MM.1S (cell line): ENCODE data around the gene STMN3.

Experiments used
- DNase-seq: peaks from one replicate; pipeline ENCODE4 v3.0.0-alpha.2; 2015
- H2AFZ ChIP-seq: fragments of 300-600 bp; sonication (generic); 2 replicates; pipeline ENCODE4 v1.6.0; 2016; ENCODE audit warnings: antibody characterized with exemption, low read length
- H3F3A ChIP-seq: fragments of 300-600 bp; sonication (generic); 2 replicates; pipeline ENCODE4 v1.6.1; 2016; ENCODE audit warnings: mild to moderate bottlenecking, antibody characterized with exemption, low read length, moderate library complexity, mixed read lengths; ENCODE audit not compliant: insufficient read depth
- H3K27ac ChIP-seq: fragments of 300-600 bp; sonication (generic); 2 replicates; pipeline ENCODE4 v1.5.1; 2016; ENCODE audit warnings: mild to moderate bottlenecking, low read length
- H3K27me3 ChIP-seq: fragments of 300-600 bp; sonication (generic); replicated peaks from 2 replicates; pipeline ENCODE4 v1.6.0; 2016; ENCODE audit warnings: low read length; ENCODE audit not compliant: insufficient read depth
- H3K36me3 ChIP-seq: fragments of 300-600 bp; sonication (generic); replicated peaks from 2 replicates; pipeline ENCODE4 v1.6.1; 2016; ENCODE audit warnings: mild to moderate bottlenecking, low read length, mixed read lengths; ENCODE audit not compliant: insufficient read depth
- H3K4me1 ChIP-seq: fragments of 300-600 bp; sonication (generic); 2 replicates; pipeline ENCODE4 v1.6.1; 2016; ENCODE audit warnings: low read length, mixed read lengths
- H3K4me2 ChIP-seq: fragments of 300-600 bp; sonication (generic); 2 replicates; pipeline ENCODE4 v1.6.0; 2016; ENCODE audit warnings: low read depth, low read length
- H3K4me3 ChIP-seq: fragments of 300-600 bp; sonication (generic); 2 replicates; pipeline ENCODE4 v1.5.1; 2016; ENCODE audit warnings: low read length, mixed read lengths
- H3K79me2 ChIP-seq: fragments of 300-600 bp; sonication (generic); 2 replicates; pipeline ENCODE4 v1.6.1; 2016; ENCODE audit warnings: mixed run types, low read length, mixed read lengths
- H3K9ac ChIP-seq: fragments of 300-600 bp; sonication (generic); 2 replicates; pipeline ENCODE4 v1.6.1; 2016; ENCODE audit warnings: low read length, mixed read lengths
- H3K9me2 ChIP-seq: fragments of 300-600 bp; sonication (generic); replicated peaks from 2 replicates; pipeline ENCODE4 v1.6.1; 2016; ENCODE audit warnings: mild to moderate bottlenecking, low read length, mixed read lengths; ENCODE audit not compliant: insufficient read depth
- H3K9me3 ChIP-seq: fragments of 300-600 bp; sonication (generic); replicated peaks from 2 replicates; pipeline ENCODE4 v1.6.1; 2016; ENCODE audit warnings: mild to moderate bottlenecking, low read length, mixed read lengths; ENCODE audit not compliant: insufficient read depth
- H4K20me1 ChIP-seq: fragments of 300-600 bp; sonication (generic); 2 replicates; pipeline ENCODE4 v1.6.1; 2016; ENCODE audit warnings: mild to moderate bottlenecking, low read length, moderate library complexity, mixed read lengths; ENCODE audit not compliant: insufficient read depth
- CTCF ChIP-seq: fragments of 300-600 bp; sonication (generic); IDR thresholded peaks from 2 replicates; pipeline ENCODE4 v1.5.1; 2016; ENCODE audit warnings: antibody characterized with exemption, low read length, mixed read lengths
- EZH2 ChIP-seq: fragments of 300-600 bp; sonication (generic); optimal IDR thresholded peaks from 2 replicates; pipeline ENCODE3; 2017; ENCODE audit warnings: low read depth, mild to moderate bottlenecking, antibody characterized with exemption, low read length, mixed read lengths
- EZH2phosphoT487 ChIP-seq: fragments of 300-600 bp; sonication (generic); IDR thresholded peaks from 2 replicates; pipeline ENCODE4 v1.6.1; 2018; ENCODE audit warnings: antibody characterized with exemption, low read length

The STMN3 gene

GRCh38 chr20:63591786-63592355 lies 61.4 kb downstream of the STMN3 start:
- TF ChIP-seq EZH2phosphoT487 (no peak), EZH2 (no peak), CTCF (no peak)
- H3K9me3 ChIP-seq = no peaks in the 10 kb centered on the region
- H3K4me2 ChIP-seq = no peak overlapping the region
- no peak overlapping the region for H3K9ac ChIP-seq
- no peaks in the 10 kb centered on the region for H3K79me2 ChIP-seq
- no peaks in the 10 kb centered on the region for H3K36me3 ChIP-seq
- H3K27ac ChIP-seq = no peak overlapping the region
- no peak overlapping the region for H3K4me3 ChIP-seq
- no peaks in the 10 kb centered on the region for H4K20me1 ChIP-seq
- H2AFZ ChIP-seq = no peak overlapping the region
- no peaks in the 10 kb centered on the region for H3K9me2 ChIP-seq
- DNase-seq = no peak
- H3K4me1 ChIP-seq = no peaks in the 10 kb centered on the region
- no peaks in the 10 kb centered on the region for H3F3A ChIP-seq
- no peaks in the 10 kb centered on the region for H3K27me3 ChIP-seq

GRCh38 chr20:63591147-63591533 lies 62.1 kb downstream of the STMN3 start:
- H3K27ac ChIP-seq = no peak overlapping the region
- no peaks in the 10 kb centered on the region for H3K79me2 ChIP-seq
- H3K9me3 ChIP-seq = no peaks in the 10 kb centered on the region
- no peaks in the 10 kb centered on the region for H3K9me2 ChIP-seq
- H4K20me1 ChIP-seq = no peaks in the 10 kb centered on the region
- no peak for TF ChIP-seq EZH2phosphoT487
- no peak for TF ChIP-seq CTCF
- no peak for TF ChIP-seq EZH2
- no peak for DNase-seq
- no peak overlapping the region for H3K4me2 ChIP-seq
- no peak overlapping the region for H3K9ac ChIP-seq
- H3F3A ChIP-seq = no peaks in the 10 kb centered on the region
- H2AFZ ChIP-seq = no peak overlapping the region
- no peaks in the 10 kb centered on the region for H3K27me3 ChIP-seq
- no peaks in the 10 kb centered on the region for H3K36me3 ChIP-seq
- H3K4me3 ChIP-seq = no peak overlapping the region
- no peaks in the 10 kb centered on the region for H3K4me1 ChIP-seq

GRCh38 chr20:63590218-63591146 lies 62.7 kb downstream of the STMN3 start:
- TF ChIP-seq EZH2phosphoT487 = no peak
- TF ChIP-seq CTCF = no peak
- no peak for TF ChIP-seq EZH2
- Histone ChIP-seq H3K27me3 (no peaks in the 10 kb centered on the region), H3K9ac (no peak overlapping the region), H3K9me3 (no peaks in the 10 kb centered on the region), H2AFZ (no peak overlapping the region), H3K27ac (no peak overlapping the region), H3K9me2 (no peaks in the 10 kb centered on the region), H3K79me2 (no peaks in the 10 kb centered on the region), H4K20me1 (no peaks in the 10 kb centered on the region), H3K4me3 (no peak overlapping the region), H3K4me2 (no peak overlapping the region), H3K36me3 (no peaks in the 10 kb centered on the region), H3F3A (no peaks in the 10 kb centered on the region), H3K4me1 (no peaks in the 10 kb centered on the region)
- no peak for DNase-seq
